ENCODE results near the gene DNAJC9. TPM values are rescaled to one million over a fixed set of nuclear protein-coding genes. Genes with fewer than 3 reads are reported as not detected.

DNAJC9 gene
- total RNA-seq, 1 experiment from 2014 or later = 72.9 TPM

DNA sequence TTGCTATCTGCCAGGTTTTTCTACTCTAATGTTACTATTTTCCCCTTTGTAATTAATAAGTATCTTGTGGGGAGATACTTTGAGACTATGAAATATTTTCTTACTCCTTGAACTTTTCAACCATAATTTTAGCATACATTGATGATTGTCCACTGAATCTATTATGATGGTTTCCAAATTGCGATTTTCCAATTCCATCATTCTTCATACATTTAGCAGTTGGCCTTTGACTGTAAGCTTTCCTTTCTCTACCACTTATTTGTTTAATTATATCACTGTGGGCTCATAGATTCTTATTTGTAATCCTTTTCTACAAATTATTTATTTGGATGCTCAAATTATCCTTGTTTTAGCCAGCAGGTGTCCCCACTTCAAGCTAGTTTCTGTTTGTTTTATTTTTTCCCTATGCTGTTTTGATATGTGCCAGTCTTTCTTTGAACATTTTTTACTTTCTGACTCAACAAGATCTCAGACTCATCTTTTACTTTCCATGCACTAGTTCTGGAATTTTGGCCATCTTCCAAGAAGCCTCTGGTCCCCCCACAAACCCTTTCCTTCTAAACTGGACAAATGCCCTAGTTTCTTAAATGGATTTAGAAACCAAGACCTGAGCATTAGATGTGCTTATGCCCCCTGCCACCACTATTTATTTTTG is 16.8 kb upstream of the DNAJC9 start:
- intact Hi-C loops (cut with micrococcal nuclease; ENCODE audit: unreplicated experiment) = loop anchor here (1.0 kb wide), 1 partner anchor 380 kb away; no protein-coding TSS in a partner anchor
- TF ChIP-seq, protein P1, sequence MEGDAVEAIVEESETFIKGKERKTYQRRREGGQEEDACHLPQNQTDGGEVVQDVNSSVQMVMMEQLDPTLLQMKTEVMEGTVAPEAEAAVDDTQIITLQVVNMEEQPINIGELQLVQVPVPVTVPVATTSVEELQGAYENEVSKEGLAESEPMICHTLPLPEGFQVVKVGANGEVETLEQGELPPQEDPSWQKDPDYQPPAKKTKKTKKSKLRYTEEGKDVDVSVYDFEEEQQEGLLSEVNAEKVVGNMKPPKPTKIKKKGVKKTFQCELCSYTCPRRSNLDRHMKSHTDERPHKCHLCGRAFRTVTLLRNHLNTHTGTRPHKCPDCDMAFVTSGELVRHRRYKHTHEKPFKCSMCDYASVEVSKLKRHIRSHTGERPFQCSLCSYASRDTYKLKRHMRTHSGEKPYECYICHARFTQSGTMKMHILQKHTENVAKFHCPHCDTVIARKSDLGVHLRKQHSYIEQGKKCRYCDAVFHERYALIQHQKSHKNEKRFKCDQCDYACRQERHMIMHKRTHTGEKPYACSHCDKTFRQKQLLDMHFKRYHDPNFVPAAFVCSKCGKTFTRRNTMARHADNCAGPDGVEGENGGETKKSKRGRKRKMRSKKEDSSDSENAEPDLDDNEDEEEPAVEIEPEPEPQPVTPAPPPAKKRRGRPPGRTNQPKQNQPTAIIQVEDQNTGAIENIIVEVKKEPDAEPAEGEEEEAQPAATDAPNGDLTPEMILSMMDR (conservative IDR thresholded peaks at IDR 0.05; ENCODE audit: low read depth, low read length) = peak; percentile 72
- no peak for TF ChIP-seq EZH2 (IDR thresholded peaks at IDR 0.05; ENCODE audit: borderline replicate concordance, low read depth, low read length, poor library complexity, severe bottlenecking)
- ChIA-PET POLR2A (ENCODE audit: low non-redundant PET) (no interaction called here), CTCF (interaction anchor here (0.9 kb wide), 1 partner anchor 26 kb away, joined by 3 read pairs; no protein-coding TSS in a partner anchor)
- Histone ChIP-seq H3K36me3 (ENCODE audit: insufficient read depth, low read length, poor library complexity, severe bottlenecking) (no peaks in the 10 kb centered on the region), H3K9me3 (ENCODE audit: low read depth, low read length, poor library complexity, severe bottlenecking) (no peaks in the 10 kb centered on the region), H3K27me3 (replicated peaks; ENCODE audit: insufficient read depth, low read depth, low read length, poor library complexity) (no peaks in the 10 kb centered on the region), H3K4me3 (ENCODE audit: low read depth, low read length, poor library complexity, severe bottlenecking) (no peak overlapping the region), H3K4me1 (ENCODE audit: insufficient read depth, low read length, poor library complexity, severe bottlenecking) (peaks cover 5% of the 10 kb centered on the region), H3K27ac (ENCODE audit: low read depth, low read length, poor library complexity, severe bottlenecking) (no peak overlapping the region)
- peak; percentile 42 for DNase-seq (ENCODE audit: low spot score)
- BruUV-seq (replicated peaks) = no TSS peak

DNA sequence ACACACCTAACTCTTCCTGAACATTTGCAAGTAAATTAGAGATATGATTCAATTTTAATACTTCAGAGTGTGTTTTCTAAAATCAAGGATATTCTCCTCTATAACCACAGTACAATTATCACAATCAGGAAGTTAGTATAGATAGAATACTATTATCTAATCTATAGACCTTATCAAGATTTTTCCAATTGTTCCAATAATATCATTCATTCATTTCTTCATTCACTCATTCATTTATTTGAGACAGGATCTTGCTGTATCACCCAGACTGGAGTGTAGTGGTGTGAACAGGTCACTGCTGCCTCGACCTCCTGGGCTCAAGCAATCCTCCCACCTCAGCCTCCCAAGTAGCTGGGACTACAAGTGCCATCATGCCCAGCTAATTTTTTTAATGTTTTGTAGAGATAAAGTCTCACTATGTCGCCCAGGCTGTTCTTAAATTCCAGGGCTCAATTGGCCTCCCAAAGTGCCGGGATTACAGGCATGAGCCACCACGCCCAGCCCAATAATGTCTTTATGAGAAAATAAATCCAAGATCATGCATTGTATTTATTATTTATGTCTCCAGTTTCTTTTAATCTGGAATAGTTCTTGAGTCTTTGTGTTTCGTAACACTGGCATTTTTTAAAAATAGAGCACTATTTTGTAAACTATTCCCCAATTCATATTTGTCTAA is 16.0 kb upstream of the DNAJC9 start:
- H3K4me3 ChIP-seq (ENCODE audit: low read depth, low read length, poor library complexity, severe bottlenecking) = no peak overlapping the region
- H3K36me3 ChIP-seq (ENCODE audit: insufficient read depth, low read length, poor library complexity, severe bottlenecking) = no peaks in the 10 kb centered on the region
- intact Hi-C loops (cut with micrococcal nuclease; ENCODE audit: unreplicated experiment) = no loop called here
- ChIA-PET CTCF (interaction anchor here (0.6 kb wide), 1 partner anchor 17 kb away, joined by 3 read pairs; no protein-coding TSS in a partner anchor), POLR2A (ENCODE audit: low non-redundant PET) (no interaction called here)
- BruUV-seq (replicated peaks) = no TSS peak
- no peak for TF ChIP-seq EZH2 (IDR thresholded peaks at IDR 0.05; ENCODE audit: borderline replicate concordance, low read depth, low read length, poor library complexity, severe bottlenecking)
- TF ChIP-seq, protein P1 (conservative IDR thresholded peaks at IDR 0.05; ENCODE audit: low read depth, low read length) = no peak
- no peaks in the 10 kb centered on the region for H3K9me3 ChIP-seq (ENCODE audit: low read depth, low read length, poor library complexity, severe bottlenecking)
- no peaks in the 10 kb centered on the region for H3K27me3 ChIP-seq (replicated peaks; ENCODE audit: insufficient read depth, low read depth, low read length, poor library complexity)
- no peak for DNase-seq (ENCODE audit: low spot score)
- H3K27ac ChIP-seq (ENCODE audit: low read depth, low read length, poor library complexity, severe bottlenecking) = no peak overlapping the region
- peaks cover 5% of the 10 kb centered on the region for H3K4me1 ChIP-seq (ENCODE audit: insufficient read depth, low read length, poor library complexity, severe bottlenecking)

DNA sequence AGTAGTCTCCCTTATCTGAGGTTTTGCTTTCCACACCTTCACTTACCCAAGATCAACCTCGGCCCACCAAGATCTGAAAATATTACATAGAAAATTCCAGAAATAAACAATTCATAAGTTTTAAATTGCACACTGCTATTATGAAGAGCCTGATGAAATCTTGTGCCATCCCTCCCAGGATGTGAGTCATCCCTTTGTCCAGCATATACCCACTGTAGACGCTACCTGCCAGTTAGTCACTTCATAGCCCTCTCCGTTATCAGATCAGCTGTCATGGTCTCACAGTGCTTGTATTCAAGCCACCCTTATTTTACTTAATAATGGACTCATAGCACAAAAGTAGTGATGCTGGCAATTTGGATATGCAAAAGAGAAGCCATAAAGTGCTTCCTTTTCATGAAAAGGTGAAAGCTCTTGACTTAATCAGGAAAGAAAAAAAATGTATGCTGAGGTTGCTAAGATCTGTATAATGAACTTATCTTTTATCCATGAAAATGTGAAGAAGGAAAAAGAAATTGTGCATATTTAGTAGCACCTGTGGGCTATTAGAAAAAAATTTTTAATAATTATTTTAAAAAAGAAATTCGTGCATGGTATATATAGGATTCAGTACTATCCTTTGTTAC is 15.2 kb upstream of the DNAJC9 start:
- H3K4me3 ChIP-seq (ENCODE audit: low read depth, low read length, poor library complexity, severe bottlenecking) = no peak overlapping the region
- H3K27ac ChIP-seq (ENCODE audit: low read depth, low read length, poor library complexity, severe bottlenecking) = no peak overlapping the region
- peak; percentile 52 for DNase-seq (ENCODE audit: low spot score)
- POLR2A ChIA-PET (ENCODE audit: low non-redundant PET) = no interaction called here
- CTCF ChIA-PET = no interaction called here
- BruUV-seq (replicated peaks) = no TSS peak
- H3K36me3 ChIP-seq (ENCODE audit: insufficient read depth, low read length, poor library complexity, severe bottlenecking) = no peaks in the 10 kb centered on the region
- intact Hi-C loops (cut with micrococcal nuclease; ENCODE audit: unreplicated experiment) = no loop called here
- TF ChIP-seq, protein P1 (conservative IDR thresholded peaks at IDR 0.05; ENCODE audit: low read depth, low read length) = no peak
- H3K9me3 ChIP-seq (ENCODE audit: low read depth, low read length, poor library complexity, severe bottlenecking) = no peaks in the 10 kb centered on the region
- H3K27me3 ChIP-seq (replicated peaks; ENCODE audit: insufficient read depth, low read depth, low read length, poor library complexity) = no peaks in the 10 kb centered on the region
- peaks cover 5% of the 10 kb centered on the region for H3K4me1 ChIP-seq (ENCODE audit: insufficient read depth, low read length, poor library complexity, severe bottlenecking)

All from A673 (cell line).